Kidney epithelial cell (primary cell): Measurements from ENCODE around the gene TDRD1. TPM values are rescaled to one million over a fixed set of nuclear protein-coding genes. Genes with fewer than 3 reads are reported as not detected.

Source experiments
- DNase-seq: peaks from one replicate; pipeline ENCODE4 v3.0.0-alpha.2; 2010; ENCODE audit warnings: low read depth
- H3K27me3 ChIP-seq: 2 replicates; pipeline ENCODE4 v1.6.0; 2011; ENCODE audit warnings: low read length; ENCODE audit not compliant: control insufficient read depth, insufficient read depth
- H3K36me3 ChIP-seq: 2 replicates; pipeline ENCODE4 v1.5.1; 2011; ENCODE audit warnings: low read length; ENCODE audit not compliant: control insufficient read depth, insufficient read depth
- H3K4me3 ChIP-seq: 2 replicates; pipeline ENCODE4 v1.5.1; 2011; ENCODE audit warnings: low read depth, mild to moderate bottlenecking, control low read depth, low read length
- CTCF ChIP-seq: IDR thresholded peaks from 2 replicates; pipeline ENCODE4 v1.5.1; 2011; ENCODE audit warnings: mild to moderate bottlenecking, moderate library complexity, low read length, control low read depth, inconsistent platforms; ENCODE audit not compliant: insufficient read depth, poor library complexity, severe bottlenecking
- total RNA-seq: library from RNA; depleted of rRNA; stranded (reverse); fragments of >200 nt; gene quantifications from 2 replicates; pipeline ENCODE4 v1.2.3, GENCODE V29; 2015

The TDRD1 gene
- total RNA-seq, 1 donor from 2014 or later, result not detected

GRCh38 chr10:114239117-114239993 lies 60.2 kb downstream of the TDRD1 start, which contains the start of gene VWA2:
Gene VWA2 (plus strand): TSS chr10:114239254. CDS start chr10:114248714, 9,460 bp downstream.
- H3K36me3 ChIP-seq, result no peaks in the 10 kb centered on the region
- peak; percentile 26 for TF ChIP-seq CTCF
- no peak for DNase-seq
- H3K27me3 ChIP-seq, result peaks cover 31% of the 10 kb centered on the region
- H3K4me3 ChIP-seq, result peak within 1 kb of the TSS; percentile 41

GRCh38 chr10:114239994-114240345 lies 60.8 kb downstream of the TDRD1 start:
- TF ChIP-seq CTCF, result no peak
- DNase-seq, result no peak
- Histone ChIP-seq H3K4me3 (no peak overlapping the region), H3K27me3 (peaks cover 29% of the 10 kb centered on the region), H3K36me3 (no peaks in the 10 kb centered on the region)

- DNase-seq, result no peak
- Histone ChIP-seq H3K27me3 (peaks cover 24% of the 10 kb centered on the region), H3K4me3 (no peak overlapping the region), H3K36me3 (no peaks in the 10 kb centered on the region)
- no peak for TF ChIP-seq CTCF
These were observed 63.1 kb downstream of the TDRD1 start for GRCh38 chr10:114242235-114242634.

GRCh38 chr10:114243661-114244060 lies 64.5 kb downstream of the TDRD1 start:
- H3K4me3 ChIP-seq, result no peak overlapping the region
- DNase-seq, result no peak
- peaks cover 24% of the 10 kb centered on the region for H3K27me3 ChIP-seq
- no peaks in the 10 kb centered on the region for H3K36me3 ChIP-seq
- no peak for TF ChIP-seq CTCF

GRCh38 chr10:114244126-114244525 lies 65.0 kb downstream of the TDRD1 start:
- no peak for TF ChIP-seq CTCF
- Histone ChIP-seq H3K27me3 (peaks cover 23% of the 10 kb centered on the region), H3K36me3 (no peaks in the 10 kb centered on the region), H3K4me3 (no peak overlapping the region)
- no peak for DNase-seq
